Testis (tissue), 5 donors: Measurements from ENCODE around the gene TGM1. TPM values are rescaled to one million over a fixed set of nuclear protein-coding genes. Genes with fewer than 3 reads are reported as not detected.
A peak's percentile ranks its signal among the peaks of the same experiment; 100 is the strongest.

ENCODE experiments used
- DNase-seq: peaks from one replicate; pipeline ENCODE4 v3.0.0-alpha.2; 2019
- H3K27ac ChIP-seq, 2 donors: fragments of 200-600 bp; sonication (generic); one replicate each; pipeline ENCODE4 v1.5.1; 2019
- H3K27me3 ChIP-seq: fragments of 200-600 bp; sonication (generic); one replicate; pipeline ENCODE4 v1.5.1; 2019
- H3K36me3 ChIP-seq: fragments of 200-600 bp; sonication (generic); one replicate; pipeline ENCODE4 v1.5.1; 2017; ENCODE audit warnings: low read depth; ENCODE audit errors: missing control alignments
- H3K4me1 ChIP-seq: fragments of 200-600 bp; sonication (generic); one replicate; pipeline ENCODE4 v1.5.1; 2019
- H3K4me3 ChIP-seq, 2 donors: fragments of 200-600 bp; sonication (generic); one replicate each; pipeline ENCODE4 v1.5.1; 2017 to 2019
- H3K9me3 ChIP-seq: fragments of 200-600 bp; sonication (generic); one replicate; pipeline ENCODE4 v1.5.1; 2017
- POLR2A ChIP-seq: fragments of 450-650 bp; IDR thresholded peaks from one replicate; pipeline ENCODE4 v1.6.1; 2017; ENCODE audit warnings: antibody characterized with exemption, mild to moderate bottlenecking, moderate library complexity
- WGBS, 2 donors: methylation state at CpG; one replicate each; pipeline ENCODE4 v1.1.5; 2018; 5-methylcytosine and 5-hydroxymethylcytosine counted together
- intact Hi-C: fragments of 100-400 bp; cut with DNase I; formaldehyde crosslinking; loops from one replicate; pipeline ENCODE4 v1.15.1; 2023; ENCODE audit warnings: low total_unique reads
- long read RNA-seq, 2 donors: transcript quantifications; one replicate each; lab custom pipeline, GENCODE V29; 2026
- polyA plus RNA-seq: library from polyadenylated mRNA; stranded (reverse); fragments of 350-450 nt; fragmentation: Illumina TruSeq; extraction: RNeasy Lipid Tissue Mini Kit (QIAGEN cat#74804); gene quantifications from one replicate; pipeline ENCODE4 v1.2.3, GENCODE V29; 2014; ENCODE audit warnings: low read depth, low replicate concordance; ENCODE audit not compliant: insufficient read depth
- total RNA-seq, 2 donors: library from RNA; depleted of rRNA; stranded (reverse); fragments of >200 nt; gene quantifications; one replicate each; pipeline ENCODE4 v1.2.3, GENCODE V29; 2016
- TF ChIP-seq, protein P1 (sequence below), 3 experiments: fragments of 450-650 bp in 2 of 3; fragments of 200-600 bp in 1 of 3; sonication (generic) in 1 of 3; IDR thresholded peaks; one replicate each; pipeline ENCODE4 v1.5.1; 2016 to 2019; ENCODE audit warnings: antibody characterized with exemption in 3 of 3, mild to moderate bottlenecking in 2 of 3, moderate library complexity in 1 of 3

Gene TGM1
- total RNA-seq, result 10 to 100 TPM in 1 of 2 donors, 1 to 10 TPM in 1; 3.6 to 10.5 TPM
- polyA plus RNA-seq, result 5.4 TPM
- long read RNA-seq, donor 1, partial matches to known transcripts, result 13 of 13 reads
- long read RNA-seq, donor 1, other reads (novel, unspliced or antisense), result 0 of 13 reads
- long read RNA-seq, donor 2, result 0 reads

DNA sequence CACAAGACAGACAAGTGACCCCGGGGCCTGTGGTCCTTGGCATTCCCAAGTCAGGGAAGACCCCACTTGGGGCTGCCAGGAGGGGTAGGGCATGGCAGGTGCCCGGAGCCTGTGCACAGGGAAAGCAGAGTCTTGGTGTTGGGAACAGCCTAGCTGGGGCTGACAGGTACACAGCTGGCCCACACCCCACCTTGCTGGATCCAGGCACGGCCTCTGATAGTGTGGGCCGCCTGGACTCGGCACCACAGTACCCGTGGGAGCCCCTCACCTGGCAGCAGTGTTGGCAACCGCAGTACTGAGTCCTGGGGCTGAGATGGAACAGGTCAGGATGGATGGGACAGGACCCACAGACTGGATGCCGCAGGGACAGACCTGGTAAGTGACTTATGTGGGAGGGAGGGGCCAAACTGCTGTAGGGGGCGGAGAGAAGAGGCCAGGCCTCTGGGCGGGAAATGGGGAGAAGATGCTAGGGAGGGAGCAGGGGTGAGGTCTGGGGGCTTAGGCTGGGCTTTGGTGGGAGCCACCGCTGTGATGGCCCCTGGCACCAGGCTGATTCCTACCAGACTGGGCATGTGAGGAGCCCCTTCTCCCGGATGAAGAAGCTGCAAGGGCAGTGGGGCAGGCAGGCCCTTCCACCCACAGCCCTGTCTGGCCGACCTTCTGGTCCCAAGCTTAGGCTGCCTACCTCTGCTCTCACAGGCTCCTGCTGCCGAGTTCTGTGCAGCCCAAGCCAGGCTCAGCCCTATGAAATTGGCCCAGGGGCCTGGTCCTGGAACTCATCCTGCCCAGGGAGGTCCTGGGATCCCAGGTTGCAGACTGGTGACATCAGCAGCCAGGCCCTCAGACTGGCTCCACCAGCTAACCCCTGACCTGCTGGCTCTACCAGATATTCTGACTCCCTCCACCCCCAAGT, at the start of gene TGM1:
TGM1 (minus strand) TSS at position 357 of the 913 bp plus-strand sequence. CDS start 825 bp downstream, outside the sequence.
- 88 to 89% methylated on average over 13 to 14 of the region's 14 CpGs for WGBS, 2 donors
- intact Hi-C loops, result no loop called here
- no peaks in the 10 kb centered on the region for H3K9me3 ChIP-seq

DNA sequence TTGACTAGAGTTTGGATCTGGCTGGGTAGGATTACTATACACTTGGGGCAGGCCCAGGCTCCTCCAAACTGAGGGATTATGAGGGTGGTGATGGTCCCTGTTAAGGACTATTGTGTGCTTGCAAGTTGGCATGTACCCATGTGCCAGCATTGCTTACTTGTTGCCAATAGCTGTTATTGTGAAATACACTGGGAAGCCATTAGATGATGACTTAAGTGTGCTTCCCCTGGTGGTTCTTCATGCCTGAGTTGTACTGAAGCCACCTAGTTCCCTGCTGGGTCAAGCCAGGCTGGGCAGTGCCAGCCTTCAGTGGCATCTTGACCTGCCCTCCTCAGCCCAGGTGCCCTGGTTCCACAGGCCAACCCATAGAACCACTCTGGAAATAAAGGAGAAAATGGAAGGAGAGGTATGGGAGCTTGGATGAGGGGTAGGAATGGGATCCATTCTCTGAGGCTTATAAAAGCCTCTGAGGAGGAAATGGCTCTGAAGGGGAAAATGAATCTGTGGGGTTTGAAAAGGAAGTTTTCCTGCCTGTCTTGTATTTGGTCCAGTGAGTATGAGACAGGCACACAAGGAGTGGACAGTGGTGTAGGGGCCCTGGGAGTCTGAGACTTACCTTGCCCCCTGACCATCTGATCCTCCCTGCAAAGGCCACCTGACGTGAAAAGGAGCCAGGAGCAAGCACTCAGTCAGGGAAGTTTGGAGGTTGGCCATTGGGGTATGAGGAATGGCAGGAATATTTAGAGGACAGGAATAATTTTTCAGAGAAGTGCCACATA, 49.0 kb upstream of the TGM1 start:
- H3K27ac ChIP-seq, result peak overlapping the region in 1 of 2 donors; percentile 80
- DNase-seq, result no peak
- H3K4me1 ChIP-seq, result peaks cover 15% of the 10 kb centered on the region
- WGBS, 2 donors, result 87 to 93% methylated on average over 1 of the region's 1 CpG
- no peaks in the 10 kb centered on the region for H3K36me3 ChIP-seq
- H3K4me3 ChIP-seq, result peak overlapping the region in 1 of 2 donors; percentile 65
- H3K27me3 ChIP-seq, result no peaks in the 10 kb centered on the region
- intact Hi-C loops, result no loop called here
- TF ChIP-seq, protein P1, sequence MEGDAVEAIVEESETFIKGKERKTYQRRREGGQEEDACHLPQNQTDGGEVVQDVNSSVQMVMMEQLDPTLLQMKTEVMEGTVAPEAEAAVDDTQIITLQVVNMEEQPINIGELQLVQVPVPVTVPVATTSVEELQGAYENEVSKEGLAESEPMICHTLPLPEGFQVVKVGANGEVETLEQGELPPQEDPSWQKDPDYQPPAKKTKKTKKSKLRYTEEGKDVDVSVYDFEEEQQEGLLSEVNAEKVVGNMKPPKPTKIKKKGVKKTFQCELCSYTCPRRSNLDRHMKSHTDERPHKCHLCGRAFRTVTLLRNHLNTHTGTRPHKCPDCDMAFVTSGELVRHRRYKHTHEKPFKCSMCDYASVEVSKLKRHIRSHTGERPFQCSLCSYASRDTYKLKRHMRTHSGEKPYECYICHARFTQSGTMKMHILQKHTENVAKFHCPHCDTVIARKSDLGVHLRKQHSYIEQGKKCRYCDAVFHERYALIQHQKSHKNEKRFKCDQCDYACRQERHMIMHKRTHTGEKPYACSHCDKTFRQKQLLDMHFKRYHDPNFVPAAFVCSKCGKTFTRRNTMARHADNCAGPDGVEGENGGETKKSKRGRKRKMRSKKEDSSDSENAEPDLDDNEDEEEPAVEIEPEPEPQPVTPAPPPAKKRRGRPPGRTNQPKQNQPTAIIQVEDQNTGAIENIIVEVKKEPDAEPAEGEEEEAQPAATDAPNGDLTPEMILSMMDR (IDR thresholded peaks at IDR 0.05), result no peak
- TF ChIP-seq POLR2A, result no peak
- H3K9me3 ChIP-seq, result no peaks in the 10 kb centered on the region

More for the DNA sequence above, at the start of gene TGM1:
- no peak within 1 kb of the TSS for H3K4me3 ChIP-seq
- DNase-seq, result no peak
- H3K27me3 ChIP-seq, result no peaks in the 10 kb centered on the region
- TF ChIP-seq, protein P1 (IDR thresholded peaks at IDR 0.05), result no peak
- no peak for TF ChIP-seq POLR2A
- no peaks in the 10 kb centered on the region for H3K4me1 ChIP-seq
- no peaks in the 10 kb centered on the region for H3K36me3 ChIP-seq
- no peak within 1 kb of the TSS for H3K27ac ChIP-seq

DNA sequence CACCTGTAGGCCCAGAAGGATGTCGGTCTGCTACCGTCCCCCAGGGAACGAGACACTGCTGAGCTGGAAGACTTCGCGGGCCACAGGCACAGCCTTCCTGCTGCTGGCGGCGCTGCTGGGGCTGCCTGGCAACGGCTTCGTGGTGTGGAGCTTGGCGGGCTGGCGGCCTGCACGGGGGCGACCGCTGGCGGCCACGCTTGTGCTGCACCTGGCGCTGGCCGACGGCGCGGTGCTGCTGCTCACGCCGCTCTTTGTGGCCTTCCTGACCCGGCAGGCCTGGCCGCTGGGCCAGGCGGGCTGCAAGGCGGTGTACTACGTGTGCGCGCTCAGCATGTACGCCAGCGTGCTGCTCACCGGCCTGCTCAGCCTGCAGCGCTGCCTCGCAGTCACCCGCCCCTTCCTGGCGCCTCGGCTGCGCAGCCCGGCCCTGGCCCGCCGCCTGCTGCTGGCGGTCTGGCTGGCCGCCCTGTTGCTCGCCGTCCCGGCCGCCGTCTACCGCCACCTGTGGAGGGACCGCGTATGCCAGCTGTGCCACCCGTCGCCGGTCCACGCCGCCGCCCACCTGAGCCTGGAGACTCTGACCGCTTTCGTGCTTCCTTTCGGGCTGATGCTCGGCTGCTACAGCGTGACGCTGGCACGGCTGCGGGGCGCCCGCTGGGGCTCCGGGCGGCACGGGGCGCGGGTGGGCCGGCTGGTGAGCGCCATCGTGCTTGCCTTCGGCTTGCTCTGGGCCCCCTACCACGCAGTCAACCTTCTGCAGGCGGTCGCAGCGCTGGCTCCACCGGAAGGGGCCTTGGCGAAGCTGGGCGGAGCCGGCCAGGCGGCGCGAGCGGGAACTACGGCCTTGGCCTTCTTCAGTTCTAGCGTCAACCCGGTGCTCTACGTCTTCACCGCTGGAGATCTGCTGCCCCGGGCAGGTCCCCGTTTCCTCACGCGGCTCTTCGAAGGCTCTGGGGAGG, 47.9 kb upstream of the TGM1 start, which contains the start of gene LTB4R:
LTB4R (plus strand) TSS at position 857 of the 959 bp plus-strand sequence. CDS start 4,150 bp downstream, outside the sequence.
- Histone ChIP-seq H3K4me3 (peak within 1 kb of the TSS; percentile 55 to 65), H3K4me1 (peaks cover 15% of the 10 kb centered on the region), H3K9me3 (no peaks in the 10 kb centered on the region), H3K27me3 (no peaks in the 10 kb centered on the region), H3K27ac (peak within 1 kb of the TSS; percentile 57 to 80), H3K36me3 (no peaks in the 10 kb centered on the region)
- TF ChIP-seq, protein P1 (IDR thresholded peaks at IDR 0.05), result peak in 1 of 3 experiments; percentile 12
- no peak for TF ChIP-seq POLR2A
- intact Hi-C loops, result no loop called here
- DNase-seq, result peak; percentile 71
- 27% methylated on average over 70 of the region's 99 CpGs; no CpG with 5 or more reads in 1 of the 2 donors for WGBS, 2 donors

DNA sequence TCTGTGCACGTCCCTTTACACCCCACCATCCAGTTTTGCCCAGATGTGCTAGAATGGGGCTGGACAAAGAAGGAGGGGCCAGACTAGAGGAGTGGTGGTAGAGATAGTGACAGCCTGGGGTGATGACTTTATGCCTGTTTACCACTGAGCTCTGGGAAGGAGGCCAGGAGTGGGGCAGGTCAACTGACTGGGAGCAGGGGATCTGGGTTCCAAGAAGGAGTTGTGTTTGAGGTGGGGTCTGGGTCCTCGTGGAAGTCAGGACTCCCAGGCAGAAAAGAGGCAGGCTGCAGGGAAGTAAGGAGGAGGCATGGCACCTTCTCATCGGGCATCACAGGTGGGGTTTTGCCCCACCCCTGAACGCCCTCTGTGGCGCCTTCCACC, 47.3 kb upstream of the TGM1 start:
- no peaks in the 10 kb centered on the region for H3K9me3 ChIP-seq
- peaks cover 15% of the 10 kb centered on the region for H3K4me1 ChIP-seq
- WGBS, 2 donors, result 50 to 53% methylated on average over 3 to 5 of the region's 5 CpGs
- H3K27me3 ChIP-seq, result no peaks in the 10 kb centered on the region
- no peaks in the 10 kb centered on the region for H3K36me3 ChIP-seq
- no peak for DNase-seq
- H3K27ac ChIP-seq, result peak overlapping the region in 1 of 2 donors; percentile 80
- peak overlapping the region; percentile 55 to 65 for H3K4me3 ChIP-seq
- intact Hi-C loops, result no loop called here
- TF ChIP-seq, protein P1 (IDR thresholded peaks at IDR 0.05), result no peak
- TF ChIP-seq POLR2A, result no peak
